Measurements from ENCODE around the gene PIP5KL1. TPM values are rescaled to one million over a fixed set of nuclear protein-coding genes. Genes with fewer than 3 reads are reported as not detected.
A peak's percentile ranks its signal among the peaks of the same experiment; 100 is the strongest.

Gene PIP5KL1
- total RNA-seq, 3 donors from 2014 or later (not counting 1 experiment from before 2014, with no cell fraction given), result 0.52 to 1.4 (median 0.97) TPM

DNA sequence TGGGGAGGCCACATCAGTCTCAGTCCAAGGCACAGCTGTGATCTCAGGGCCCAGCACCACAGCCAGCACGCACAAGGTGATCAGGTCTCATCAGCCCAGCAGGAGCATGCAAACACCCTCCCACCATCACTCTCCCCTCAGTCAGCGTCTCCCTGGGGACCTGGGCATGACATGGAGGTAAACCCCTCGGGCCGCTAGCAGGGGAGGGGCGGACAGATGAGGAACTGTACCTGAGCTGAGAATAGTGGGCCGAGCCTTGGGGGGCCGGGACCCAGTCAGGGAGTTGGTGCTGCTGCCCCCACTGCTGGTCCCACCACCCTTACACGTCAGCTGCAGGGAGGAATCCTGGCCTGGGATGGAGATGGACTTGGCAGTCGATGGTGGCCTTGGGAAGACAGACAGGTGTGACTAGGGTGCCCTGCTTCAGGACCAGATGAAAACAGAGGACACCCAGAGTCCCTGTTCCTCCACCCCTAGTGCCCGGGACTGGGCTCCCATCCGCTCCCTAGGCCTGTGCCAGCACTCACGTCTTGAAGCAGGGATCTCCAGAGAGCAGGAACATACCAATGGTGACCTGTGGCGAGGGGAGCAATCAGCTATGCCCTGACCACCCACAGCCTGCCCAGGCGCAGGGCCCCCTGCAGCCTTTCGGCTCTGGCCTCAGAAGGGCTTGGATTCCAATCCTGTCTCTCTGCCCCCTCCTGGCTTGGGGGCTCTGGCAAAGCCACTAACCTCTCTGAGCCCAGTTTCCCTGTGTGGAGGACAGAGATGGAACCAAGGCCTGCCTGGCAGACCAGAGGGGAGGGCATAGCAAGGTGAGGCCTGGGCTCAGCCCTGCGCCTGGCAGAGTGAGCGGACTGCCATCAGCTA lies 17.5 kb upstream of the PIP5KL1 start:
- H3K9me3 ChIP-seq (ENCODE audit: control insufficient read depth, insufficient read depth, low read length), result no peaks in the 10 kb centered on the region
- no peak for DNase-seq
- Mint-ChIP-seq H3K4me3 (no peak overlapping the region), H3K9me3 (no peaks in the 10 kb centered on the region), H3K36me3 (no peaks in the 10 kb centered on the region), H3K27ac (peak overlapping the region in 1 of 2 donors; percentile 10), H3K27me3 (ENCODE audit: low read depth in 2 of 2) (no peaks in the 10 kb centered on the region), H3K4me1 (peaks cover 0 to 7% of the 10 kb centered on the region in 2 donors)
- H3K27ac ChIP-seq (ENCODE audit: low read length), result no peak overlapping the region
- ATAC-seq, result no peak
- H3K4me1 ChIP-seq (ENCODE audit: control insufficient read depth, insufficient read depth, low read length), result peaks cover 13% of the 10 kb centered on the region
- 90% methylated on average over 17 of the region's 17 CpGs for WGBS (ENCODE audit: insufficient coverage)
- intact Hi-C loops (cut with micrococcal nuclease), result no loop called here
- H3K4me3 ChIP-seq (ENCODE audit: low read length), result no peak overlapping the region
- no peaks in the 10 kb centered on the region for H3K27me3 ChIP-seq (ENCODE audit: control insufficient read depth, insufficient read depth, low read length)
- TF ChIP-seq, protein P1, sequence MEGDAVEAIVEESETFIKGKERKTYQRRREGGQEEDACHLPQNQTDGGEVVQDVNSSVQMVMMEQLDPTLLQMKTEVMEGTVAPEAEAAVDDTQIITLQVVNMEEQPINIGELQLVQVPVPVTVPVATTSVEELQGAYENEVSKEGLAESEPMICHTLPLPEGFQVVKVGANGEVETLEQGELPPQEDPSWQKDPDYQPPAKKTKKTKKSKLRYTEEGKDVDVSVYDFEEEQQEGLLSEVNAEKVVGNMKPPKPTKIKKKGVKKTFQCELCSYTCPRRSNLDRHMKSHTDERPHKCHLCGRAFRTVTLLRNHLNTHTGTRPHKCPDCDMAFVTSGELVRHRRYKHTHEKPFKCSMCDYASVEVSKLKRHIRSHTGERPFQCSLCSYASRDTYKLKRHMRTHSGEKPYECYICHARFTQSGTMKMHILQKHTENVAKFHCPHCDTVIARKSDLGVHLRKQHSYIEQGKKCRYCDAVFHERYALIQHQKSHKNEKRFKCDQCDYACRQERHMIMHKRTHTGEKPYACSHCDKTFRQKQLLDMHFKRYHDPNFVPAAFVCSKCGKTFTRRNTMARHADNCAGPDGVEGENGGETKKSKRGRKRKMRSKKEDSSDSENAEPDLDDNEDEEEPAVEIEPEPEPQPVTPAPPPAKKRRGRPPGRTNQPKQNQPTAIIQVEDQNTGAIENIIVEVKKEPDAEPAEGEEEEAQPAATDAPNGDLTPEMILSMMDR (IDR thresholded peaks at IDR 0.05), result no peak
- peaks cover 22% of the 10 kb centered on the region for H3K36me3 ChIP-seq (ENCODE audit: control insufficient read depth, insufficient read depth, low read length)

DNA sequence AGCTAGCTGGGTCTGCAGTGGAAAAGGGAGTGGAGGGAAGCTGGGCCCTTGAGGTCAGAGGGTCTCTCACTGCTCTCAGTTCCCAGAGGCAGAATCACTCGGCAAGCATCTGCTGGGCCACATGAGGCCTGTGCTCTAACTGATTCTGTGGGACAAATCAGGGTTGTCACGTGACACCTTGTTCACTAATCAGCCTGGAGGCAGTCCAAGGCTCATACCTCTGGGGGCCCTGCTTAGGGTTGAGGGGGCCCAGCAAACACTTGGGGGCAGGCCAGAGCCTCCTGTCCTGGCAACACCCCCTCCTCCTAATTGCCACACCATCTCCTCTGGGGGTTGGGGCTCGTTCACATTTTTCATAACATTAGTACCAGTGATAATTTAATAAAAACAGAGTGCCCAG lies 16.2 kb upstream of the PIP5KL1 start:
- H3K27ac ChIP-seq (ENCODE audit: low read length), result no peak overlapping the region
- no peak overlapping the region for H3K27ac Mint-ChIP-seq
- no peaks in the 10 kb centered on the region for H3K27me3 Mint-ChIP-seq (ENCODE audit: low read depth in 2 of 2)
- DNase-seq (no peak), ATAC-seq (no peak)
- 88% methylated on average over 3 of the region's 3 CpGs for WGBS (ENCODE audit: insufficient coverage)
- no peaks in the 10 kb centered on the region for H3K9me3 ChIP-seq (ENCODE audit: control insufficient read depth, insufficient read depth, low read length)
- no peaks in the 10 kb centered on the region for H3K27me3 ChIP-seq (ENCODE audit: control insufficient read depth, insufficient read depth, low read length)
- no peak overlapping the region for H3K4me3 ChIP-seq (ENCODE audit: low read length)
- no peaks in the 10 kb centered on the region for H3K36me3 Mint-ChIP-seq
- peaks cover 0 to 14% of the 10 kb centered on the region in 2 donors for H3K4me1 Mint-ChIP-seq
- no peaks in the 10 kb centered on the region for H3K9me3 Mint-ChIP-seq
- intact Hi-C loops (cut with micrococcal nuclease), result no loop called here
- H3K4me1 ChIP-seq (ENCODE audit: control insufficient read depth, insufficient read depth, low read length), result peaks cover 16% of the 10 kb centered on the region
- peaks cover 32% of the 10 kb centered on the region for H3K36me3 ChIP-seq (ENCODE audit: control insufficient read depth, insufficient read depth, low read length)
- TF ChIP-seq, protein P1 (IDR thresholded peaks at IDR 0.05), result no peak
- H3K4me3 Mint-ChIP-seq, result no peak overlapping the region

DNA sequence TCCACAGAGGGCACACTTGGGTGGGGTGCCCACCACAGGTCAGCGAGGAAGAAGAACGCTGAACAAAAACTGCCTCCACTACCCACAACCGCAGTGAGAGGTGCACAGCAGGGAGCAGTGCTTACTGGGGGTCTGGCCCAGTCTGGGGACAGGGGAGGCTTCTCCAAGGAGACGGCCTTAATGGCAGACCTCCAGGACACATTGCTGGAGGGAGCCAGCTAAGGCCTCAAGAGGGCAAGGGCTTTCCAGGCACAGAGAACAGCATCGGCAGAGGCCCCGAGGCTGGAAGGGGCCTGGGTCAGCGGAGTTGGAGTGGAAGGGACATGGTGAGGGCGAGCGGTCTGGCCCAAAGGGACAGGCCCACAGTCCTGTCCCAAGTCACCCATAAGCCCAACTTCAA lies 15.4 kb upstream of the PIP5KL1 start:
- H3K9me3 Mint-ChIP-seq, result no peaks in the 10 kb centered on the region
- intact Hi-C loops (cut with micrococcal nuclease), result no loop called here
- no peak overlapping the region for H3K4me3 ChIP-seq (ENCODE audit: low read length)
- ATAC-seq (no peak), DNase-seq (no peak)
- 91% methylated on average over 5 of the region's 9 CpGs for WGBS (ENCODE audit: insufficient coverage)
- no peak overlapping the region for H3K4me3 Mint-ChIP-seq
- peaks cover 0 to 14% of the 10 kb centered on the region in 2 donors for H3K4me1 Mint-ChIP-seq
- no peaks in the 10 kb centered on the region for H3K27me3 ChIP-seq (ENCODE audit: control insufficient read depth, insufficient read depth, low read length)
- H3K9me3 ChIP-seq (ENCODE audit: control insufficient read depth, insufficient read depth, low read length), result no peaks in the 10 kb centered on the region
- H3K4me1 ChIP-seq (ENCODE audit: control insufficient read depth, insufficient read depth, low read length), result peaks cover 16% of the 10 kb centered on the region
- no peak overlapping the region for H3K27ac Mint-ChIP-seq
- TF ChIP-seq, protein P1 (IDR thresholded peaks at IDR 0.05), result no peak
- H3K36me3 Mint-ChIP-seq, result no peaks in the 10 kb centered on the region
- no peak overlapping the region for H3K27ac ChIP-seq (ENCODE audit: low read length)
- H3K27me3 Mint-ChIP-seq (ENCODE audit: low read depth in 2 of 2), result no peaks in the 10 kb centered on the region
- peaks cover 32% of the 10 kb centered on the region for H3K36me3 ChIP-seq (ENCODE audit: control insufficient read depth, insufficient read depth, low read length)
